Measurements from ENCODE around the gene KCMF1. TPM values are rescaled to one million over a fixed set of nuclear protein-coding genes. Genes with fewer than 3 reads are reported as not detected.

Gene KCMF1
- total and polyA plus RNA-seq, 10 of the 15 experiments (the other 5 are each of a cell fraction or from before 2014, with no cell fraction given) = 8.4 to 124 (median 43.0) TPM

DNA sequence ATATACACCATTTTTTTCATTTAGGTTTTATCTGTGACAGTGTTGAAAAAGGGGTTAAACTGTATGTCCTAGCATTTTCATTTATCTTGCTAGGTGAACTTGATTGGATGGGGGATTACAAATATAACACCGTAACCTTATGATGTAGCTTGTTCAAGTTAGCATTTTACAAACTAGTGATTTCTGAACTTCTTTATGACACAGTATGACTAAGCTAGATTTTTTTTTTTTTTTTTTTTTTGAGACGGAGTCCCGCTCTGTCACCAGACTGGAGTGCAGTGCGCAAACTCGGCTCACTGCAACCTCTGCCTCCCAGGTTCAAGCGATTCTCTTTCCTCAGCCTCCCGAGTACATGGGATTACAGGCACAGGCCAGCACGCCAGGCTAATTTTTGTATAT lies 47.1 kb downstream of the KCMF1 start:
- intact Hi-C loops (cut with micrococcal nuclease; ENCODE audit: unreplicated experiment) = no loop called here
- CTCF ChIA-PET = interaction anchor here (0.6 to 2.5 kb wide), 35 partner anchors 9 to 542 kb away, joined by 3 to 15 read pairs (median 4); partner anchors contain the start of gene MAT2A
- no peaks in the 10 kb centered on the region for H4K20me1 ChIP-seq (ENCODE audit: control insufficient read depth, insufficient read depth)
- RAD21 ChIA-PET (ENCODE audit: unreplicated experiment) = interaction anchor here (0.7 to 1.4 kb wide), 11 partner anchors 13 to 149 kb away, joined by 3 to 8 read pairs (median 4); no protein-coding TSS in a partner anchor
- no peaks in the 10 kb centered on the region for H3K27me3 ChIP-seq (replicated peaks in 1 of 2; ENCODE audit: control insufficient read depth in 2 of 2, insufficient read depth in 2 of 2, low read length in 1 of 2)
- FAIRE-seq (no peak), ATAC-seq (0 out of 3 replicates have a peak, but pooled peaks have one; percentile 11), DNase-seq (ENCODE audit: low read depth, low spot score) (no peak)
- H3K4me3 ChIP-seq = no peak overlapping the region
- SMC1A ChIA-PET (ENCODE audit: uncharacterized antibody, unreplicated experiment) = interaction anchor here (0.8 to 1.4 kb wide), 11 partner anchors 8 to 277 kb away, joined by 3 to 9 read pairs (median 4); no protein-coding TSS in a partner anchor
- peaks cover 8% of the 10 kb centered on the region; the same call in 1 of the 2 replicates for H3K4me1 ChIP-seq (ENCODE audit: control insufficient read depth, insufficient read depth, low read length)
- H2AFZ ChIP-seq (ENCODE audit: control insufficient read depth, low read depth, low read length) = no peak overlapping the region
- H3K4me2 ChIP-seq (ENCODE audit: control insufficient read depth, insufficient read depth) = no peak overlapping the region
- H3K9ac ChIP-seq (ENCODE audit: control insufficient read depth, insufficient read depth, low read length) = no peak overlapping the region
- H3K79me2 ChIP-seq (ENCODE audit: control insufficient read depth, insufficient read depth, low read length) = peaks cover 82% of the 10 kb centered on the region
- BruUV-seq (replicated peaks) = no TSS peak
- peaks cover 0 to 3% of the 10 kb centered on the region in 2 experiments; a peak in 1 of 4 replicates for H3K36me3 ChIP-seq (ENCODE audit: control insufficient read depth in 2 of 2, insufficient read depth in 2 of 2, low read length in 1 of 2)
- POLR2A ChIA-PET = interaction anchor here (0.5 to 1.2 kb wide), 3 partner anchors 9 to 276 kb away, joined by 3 to 5 read pairs (median 5); no protein-coding TSS in a partner anchor
- H3K27ac ChIP-seq (ENCODE audit: control insufficient read depth, insufficient read depth) = no peak overlapping the region
- in situ Hi-C loops (cut with MboI) = no loop called here
- no peaks in the 10 kb centered on the region for H3K9me3 ChIP-seq (replicated peaks; ENCODE audit: control insufficient read depth, insufficient read depth, low read length)
- WGBS (ENCODE audit: insufficient coverage, insufficient replicate concordance, low lambda C conversion rate, missing lambda C conversion rate) = 82% methylated on average over 5 of the region's 8 CpGs
- TF ChIP-seq CREB1 (IDR thresholded peaks at IDR 0.05; ENCODE audit: low read depth) = peak; percentile 62
- no peak for TF ChIP-seq RAD21 (IDR thresholded peaks at IDR 0.05; ENCODE audit: insufficient read depth, low read depth, low read length)
- TF ChIP-seq JUNB (IDR thresholded peaks at IDR 0.05) = peak; percentile 69

DNA sequence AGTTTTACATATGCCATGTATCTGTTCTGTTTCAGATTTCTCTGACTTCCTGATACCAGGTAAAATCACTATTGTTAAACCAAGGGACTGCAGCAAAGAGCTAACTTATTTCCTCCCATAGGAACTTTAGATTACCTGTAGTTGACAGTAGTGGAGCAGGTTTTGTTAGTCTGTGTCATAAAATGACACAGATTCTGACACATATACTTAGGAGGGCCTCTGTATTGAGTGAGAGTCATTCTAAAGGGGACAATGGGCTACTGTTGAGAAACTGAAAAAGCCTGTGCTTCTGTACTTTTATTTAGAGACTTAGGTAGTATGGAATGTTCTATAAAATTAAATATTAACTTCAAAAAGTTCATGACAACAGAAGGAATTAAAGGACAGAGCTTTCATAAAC lies 48.2 kb downstream of the KCMF1 start:
- DNase-seq (ENCODE audit: low read depth, low spot score) = no peak
- FAIRE-seq = no peak
- no TSS peak for BruUV-seq (replicated peaks)
- no peak for ATAC-seq
- RAD21 ChIA-PET (ENCODE audit: unreplicated experiment) = interaction anchor here (0.7 to 1.7 kb wide), 3 partner anchors 40 to 281 kb away, joined by 3 to 5 read pairs (median 3); no protein-coding TSS in a partner anchor
- Histone ChIP-seq H3K4me3 (no peak overlapping the region), H3K27ac (ENCODE audit: control insufficient read depth, insufficient read depth) (no peak overlapping the region), H3K9ac (ENCODE audit: control insufficient read depth, insufficient read depth, low read length) (no peak overlapping the region), H2AFZ (ENCODE audit: control insufficient read depth, low read depth, low read length) (no peak overlapping the region), H3K4me2 (ENCODE audit: control insufficient read depth, insufficient read depth) (no peak overlapping the region), H3K27me3 (replicated peaks in 1 of 2; ENCODE audit: control insufficient read depth in 2 of 2, insufficient read depth in 2 of 2, low read length in 1 of 2) (no peaks in the 10 kb centered on the region), H3K4me1 (ENCODE audit: control insufficient read depth, insufficient read depth, low read length) (peaks cover 4% of the 10 kb centered on the region; the same call in 1 of the 2 replicates), H3K36me3 (ENCODE audit: control insufficient read depth in 2 of 2, insufficient read depth in 2 of 2, low read length in 1 of 2) (peaks cover 0 to 3% of the 10 kb centered on the region in 2 experiments; a peak in 1 of 4 replicates), H3K79me2 (ENCODE audit: control insufficient read depth, insufficient read depth, low read length) (peaks cover 81% of the 10 kb centered on the region), H3K9me3 (replicated peaks; ENCODE audit: control insufficient read depth, insufficient read depth, low read length) (no peaks in the 10 kb centered on the region), H4K20me1 (ENCODE audit: control insufficient read depth, insufficient read depth) (no peaks in the 10 kb centered on the region)
- CTCF ChIA-PET = interaction anchor here (0.7 to 2.3 kb wide), 5 partner anchors 7 to 120 kb away, joined by 3 to 11 read pairs (median 4); no protein-coding TSS in a partner anchor
- intact Hi-C loops (cut with micrococcal nuclease; ENCODE audit: unreplicated experiment) (no loop called here), in situ Hi-C loops (cut with MboI) (no loop called here)
- POLR2A ChIA-PET = no interaction called here
- SMC1A ChIA-PET (ENCODE audit: uncharacterized antibody, unreplicated experiment) = interaction anchor here (0.5 to 2.4 kb wide), 3 partner anchors 23 to 281 kb away, joined by 3 to 7 read pairs (median 5); no protein-coding TSS in a partner anchor
- TF ChIP-seq CREB1 (IDR thresholded peaks at IDR 0.05; ENCODE audit: low read depth) = no peak
- TF ChIP-seq JUNB (IDR thresholded peaks at IDR 0.05) = no peak
- TF ChIP-seq GATAD2B (conservative IDR thresholded peaks at IDR 0.05; ENCODE audit: low read depth) = no peak
- no peak for TF ChIP-seq RELA (IDR thresholded peaks at IDR 0.05; ENCODE audit: borderline replicate concordance, partially characterized antibody)
- no peak for TF ChIP-seq ETV6 (conservative IDR thresholded peaks at IDR 0.05 in 1 of 2, IDR thresholded peaks at IDR 0.05 in 1 of 2; ENCODE audit: borderline replicate concordance in 1 of 2, low read depth in 1 of 2)
- TF ChIP-seq FOXK2 (IDR thresholded peaks at IDR 0.05) = no peak
- TF ChIP-seq, protein P1, sequence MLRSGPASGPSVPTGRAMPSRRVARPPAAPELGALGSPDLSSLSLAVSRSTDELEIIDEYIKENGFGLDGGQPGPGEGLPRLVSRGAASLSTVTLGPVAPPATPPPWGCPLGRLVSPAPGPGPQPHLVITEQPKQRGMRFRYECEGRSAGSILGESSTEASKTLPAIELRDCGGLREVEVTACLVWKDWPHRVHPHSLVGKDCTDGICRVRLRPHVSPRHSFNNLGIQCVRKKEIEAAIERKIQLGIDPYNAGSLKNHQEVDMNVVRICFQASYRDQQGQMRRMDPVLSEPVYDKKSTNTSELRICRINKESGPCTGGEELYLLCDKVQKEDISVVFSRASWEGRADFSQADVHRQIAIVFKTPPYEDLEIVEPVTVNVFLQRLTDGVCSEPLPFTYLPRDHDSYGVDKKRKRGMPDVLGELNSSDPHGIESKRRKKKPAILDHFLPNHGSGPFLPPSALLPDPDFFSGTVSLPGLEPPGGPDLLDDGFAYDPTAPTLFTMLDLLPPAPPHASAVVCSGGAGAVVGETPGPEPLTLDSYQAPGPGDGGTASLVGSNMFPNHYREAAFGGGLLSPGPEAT (IDR thresholded peaks at IDR 0.05; ENCODE audit: low read depth) = no peak
- TF ChIP-seq, protein P2, sequence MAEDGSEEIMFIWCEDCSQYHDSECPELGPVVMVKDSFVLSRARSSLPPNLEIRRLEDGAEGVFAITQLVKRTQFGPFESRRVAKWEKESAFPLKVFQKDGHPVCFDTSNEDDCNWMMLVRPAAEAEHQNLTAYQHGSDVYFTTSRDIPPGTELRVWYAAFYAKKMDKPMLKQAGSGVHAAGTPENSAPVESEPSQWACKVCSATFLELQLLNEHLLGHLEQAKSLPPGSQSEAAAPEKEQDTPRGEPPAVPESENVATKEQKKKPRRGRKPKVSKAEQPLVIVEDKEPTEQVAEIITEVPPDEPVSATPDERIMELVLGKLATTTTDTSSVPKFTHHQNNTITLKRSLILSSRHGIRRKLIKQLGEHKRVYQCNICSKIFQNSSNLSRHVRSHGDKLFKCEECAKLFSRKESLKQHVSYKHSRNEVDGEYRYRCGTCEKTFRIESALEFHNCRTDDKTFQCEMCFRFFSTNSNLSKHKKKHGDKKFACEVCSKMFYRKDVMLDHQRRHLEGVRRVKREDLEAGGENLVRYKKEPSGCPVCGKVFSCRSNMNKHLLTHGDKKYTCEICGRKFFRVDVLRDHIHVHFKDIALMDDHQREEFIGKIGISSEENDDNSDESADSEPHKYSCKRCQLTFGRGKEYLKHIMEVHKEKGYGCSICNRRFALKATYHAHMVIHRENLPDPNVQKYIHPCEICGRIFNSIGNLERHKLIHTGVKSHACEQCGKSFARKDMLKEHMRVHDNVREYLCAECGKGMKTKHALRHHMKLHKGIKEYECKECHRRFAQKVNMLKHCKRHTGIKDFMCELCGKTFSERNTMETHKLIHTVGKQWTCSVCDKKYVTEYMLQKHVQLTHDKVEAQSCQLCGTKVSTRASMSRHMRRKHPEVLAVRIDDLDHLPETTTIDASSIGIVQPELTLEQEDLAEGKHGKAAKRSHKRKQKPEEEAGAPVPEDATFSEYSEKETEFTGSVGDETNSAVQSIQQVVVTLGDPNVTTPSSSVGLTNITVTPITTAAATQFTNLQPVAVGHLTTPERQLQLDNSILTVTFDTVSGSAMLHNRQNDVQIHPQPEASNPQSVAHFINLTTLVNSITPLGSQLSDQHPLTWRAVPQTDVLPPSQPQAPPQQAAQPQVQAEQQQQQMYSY (CRISPR knock-in tag; IDR thresholded peaks at IDR 0.05) = no peak
